Neural cell (in vitro differentiated cells): ENCODE measurements around the gene APPL1.

Experiments used
- CTCF ChIP-seq: fragments of 450-650 bp; IDR thresholded peaks from 2 replicates; pipeline ENCODE4 v1.5.1; 2014; ENCODE audit warnings: antibody characterized with exemption, mild to moderate bottlenecking, moderate library complexity; ENCODE audit not compliant: poor library complexity, severe bottlenecking
- EP300 ChIP-seq: fragments of 450-650 bp; conservative IDR thresholded peaks from 2 replicates; pipeline ENCODE4 v1.6.1; 2014; ENCODE audit warnings: antibody characterized with exemption, mild to moderate bottlenecking, moderate library complexity; ENCODE audit not compliant: poor library complexity, severe bottlenecking
- POLR2AphosphoS5 ChIP-seq: IDR thresholded peaks from 2 replicates; pipeline ENCODE4 v1.6.1; 2012
- RAD21 ChIP-seq: fragments of 450-650 bp; conservative IDR thresholded peaks from 2 replicates; pipeline ENCODE4 v1.6.1; 2014; ENCODE audit warnings: antibody characterized with exemption, mild to moderate bottlenecking, moderate library complexity
- REST ChIP-seq: IDR thresholded peaks from 2 replicates; pipeline ENCODE4 v1.6.1; 2012; ENCODE audit warnings: borderline replicate concordance
- TAF1 ChIP-seq: IDR thresholded peaks from 2 replicates; pipeline ENCODE4 v1.6.1; 2012; ENCODE audit warnings: low read depth

- TF ChIP-seq CTCF: no peak
- no peak for TF ChIP-seq POLR2AphosphoS5
- no peak for TF ChIP-seq RAD21
- no peak for TF ChIP-seq TAF1
- no peak for TF ChIP-seq EP300
- no peak for TF ChIP-seq REST
Measured at GRCh38 chr3:57309769-57310360, 82.3 kb downstream of the APPL1 start.
